ENCODE data around the gene ARHGDIB.

Gene ARHGDIB

GRCh38 chr12:14956024-14956891, 5.1 kb downstream of the ARHGDIB start:
- DNase-seq (ENCODE audit: low spot score) = peak; percentile 71

- no peak for DNase-seq (ENCODE audit: low spot score)
These were observed 7.1 kb downstream of the ARHGDIB start for GRCh38 chr12:14954269-14954668.

GRCh38 chr12:14953752-14954151, 7.6 kb downstream of the ARHGDIB start:
- no peak for DNase-seq (ENCODE audit: low spot score)

GRCh38 chr12:14952299-14952921, 9.0 kb downstream of the ARHGDIB start:
- peak; percentile 81 for DNase-seq (ENCODE audit: low spot score)

GRCh38 chr12:14951851-14952250, 9.6 kb downstream of the ARHGDIB start:
- no peak for DNase-seq (ENCODE audit: low spot score)

- DNase-seq (ENCODE audit: low spot score) = no peak
These were observed 10.2 kb downstream of the ARHGDIB start for GRCh38 chr12:14950982-14951746.

- no peak for DNase-seq (ENCODE audit: low spot score)
These were observed 11.0 kb downstream of the ARHGDIB start for GRCh38 chr12:14950421-14950820.

GRCh38 chr12:14949631-14950030, 11.8 kb downstream of the ARHGDIB start:
- no peak for DNase-seq (ENCODE audit: low spot score)

- DNase-seq (ENCODE audit: low spot score) = peak; percentile 90
These were observed 12.7 kb downstream of the ARHGDIB start for GRCh38 chr12:14948672-14949071.

- no peak for DNase-seq (ENCODE audit: low spot score)
These were observed 14.5 kb downstream of the ARHGDIB start for GRCh38 chr12:14946861-14947260.

- no peak for DNase-seq (ENCODE audit: low spot score)
These were observed 15.2 kb downstream of the ARHGDIB start for GRCh38 chr12:14946162-14946561.

GRCh38 chr12:14942196-14942931, 19.0 kb downstream of the ARHGDIB start:
- DNase-seq (ENCODE audit: low spot score) = no peak

GRCh38 chr12:14941369-14941768, 20.0 kb downstream of the ARHGDIB start:
- DNase-seq (ENCODE audit: low spot score) = no peak

GRCh38 chr12:14938301-14938700, 23.1 kb downstream of the ARHGDIB start, which contains the start of gene ERP27:
Gene ERP27 (minus strand): TSS chr12:14938537. CDS start chr12:14938508, 29 bp downstream.
- DNase-seq (ENCODE audit: low spot score) = no peak

- no peak for DNase-seq (ENCODE audit: low spot score)
These were observed 23.7 kb downstream of the ARHGDIB start for GRCh38 chr12:14937689-14938088.

GRCh38 chr12:14937014-14937413, 24.4 kb downstream of the ARHGDIB start:
- no peak for DNase-seq (ENCODE audit: low spot score)

- DNase-seq (ENCODE audit: low spot score) = no peak
These were observed 25.1 kb downstream of the ARHGDIB start for GRCh38 chr12:14936224-14936861.

- DNase-seq (ENCODE audit: low spot score) = no peak
These were observed 26.4 kb downstream of the ARHGDIB start for GRCh38 chr12:14935031-14935430.

- no peak for DNase-seq (ENCODE audit: low spot score)
These were observed 26.9 kb downstream of the ARHGDIB start for GRCh38 chr12:14934511-14934910.

- no peak for DNase-seq (ENCODE audit: low spot score)
These were observed 29.4 kb downstream of the ARHGDIB start for GRCh38 chr12:14931791-14932560.

- no peak for DNase-seq (ENCODE audit: low spot score)
These were observed 30.0 kb downstream of the ARHGDIB start for GRCh38 chr12:14931359-14931758.
